ENCODE results near the gene OVOL2. TPM values are rescaled to one million over a fixed set of nuclear protein-coding genes. Genes with fewer than 3 reads are reported as not detected.

The OVOL2 gene
- polyA plus RNA-seq, 1 of the 3 experiments (the other 2 are of a cell fraction) = not detected

- peaks cover 8% of the 10 kb centered on the region for H3F3A ChIP-seq (replicated peaks; ENCODE audit: insufficient read depth)
These were observed 81.4 kb downstream of the OVOL2 start for GRCh38 chr20:17976305-17976704.

More at GRCh38 chr20:17976305-17976704, 81.4 kb downstream of the OVOL2 start:
- H3K4me1 ChIP-seq (ENCODE audit: control insufficient read depth in 1 of 2, insufficient read depth in 2 of 2, low read depth in 1 of 2, low read length in 1 of 2) = peaks cover 12 to 18% of the 10 kb centered on the region in 2 experiments; a peak in 3 of 4 replicates
- H2AFZ ChIP-seq (ENCODE audit: low read depth) = no peak overlapping the region
- no peak for DNase-seq
- ChIA-PET CTCF (interaction anchor here (0.7 kb wide), 1 partner anchor 19 kb away, joined by 4 read pairs; no protein-coding TSS in a partner anchor), POLR2A (no interaction called here)
- no peaks in the 10 kb centered on the region for H3K9me3 ChIP-seq
- H3K4me3 ChIP-seq (ENCODE audit: low read depth in 2 of 2, low read length in 1 of 2) = no peak overlapping the region
- H3K36me3 ChIP-seq (replicated peaks in 1 of 2; ENCODE audit: control insufficient read depth in 1 of 2, insufficient read depth in 2 of 2, low read length in 1 of 2) = peaks cover 5 to 21% of the 10 kb centered on the region in 2 experiments
- H3K27me3 ChIP-seq (ENCODE audit: insufficient read depth) = no peaks in the 10 kb centered on the region
- 92% methylated on average over 6 of the region's 6 CpGs for WGBS (ENCODE audit: low lambda C conversion rate)
- no peak overlapping the region for H3K9ac ChIP-seq
- no peak overlapping the region for H3K27ac ChIP-seq (ENCODE audit: low read depth in 2 of 2, low read length in 1 of 2)
- H3K79me2 ChIP-seq (ENCODE audit: insufficient read depth) = peaks cover 62% of the 10 kb centered on the region
- H3K9me2 ChIP-seq = no peaks in the 10 kb centered on the region
- no peak overlapping the region for H3K4me2 ChIP-seq
- H4K20me1 ChIP-seq (ENCODE audit: insufficient read depth) = no peaks in the 10 kb centered on the region
- TF ChIP-seq GABPA (IDR thresholded peaks at IDR 0.05; ENCODE audit: low read depth) = no peak
- TF ChIP-seq ELF1 (IDR thresholded peaks at IDR 0.05) = no peak
- no peak for TF ChIP-seq SIN3A (IDR thresholded peaks at IDR 0.05; ENCODE audit: borderline replicate concordance, low read depth, low read length)
- TF ChIP-seq TEAD4 (IDR thresholded peaks at IDR 0.05; ENCODE audit: borderline replicate concordance, insufficient read depth) = no peak
- TF ChIP-seq RCOR1 (IDR thresholded peaks at IDR 0.05; ENCODE audit: low read length) = no peak
- no peak for TF ChIP-seq RXRA (IDR thresholded peaks at IDR 0.05; ENCODE audit: borderline replicate concordance, low read depth)
- no peak for TF ChIP-seq FOXJ3 (CRISPR knock-in tag; IDR thresholded peaks at IDR 0.05)
- TF ChIP-seq GATA2 (CRISPR knock-in tag; IDR thresholded peaks at IDR 0.05) = no peak
- TF ChIP-seq PBX3 (IDR thresholded peaks at IDR 0.05) = no peak

Small RNAs within 50 kb of the gene (small RNA-seq; reads per million reads assigned to genes)
- 0 reads per million in 7 experiments for gene RNU7-137P

Other genes with a start within 250 kb of the OVOL2 start
- gene SNX5, start 89.1 kb downstream of the OVOL2 start, polyA plus RNA-seq (2012; rRNA removed) = 69.2 and 76.2 TPM in 2 replicates
- 7.9 and 10.2 TPM in 2 replicates for gene MGME1, start 88.9 kb downstream of the OVOL2 start, polyA plus RNA-seq (2012; rRNA removed)
- gene KAT14, start 79.9 kb upstream of the OVOL2 start, polyA plus RNA-seq (2012; rRNA removed) = 7.3 and 8.6 TPM in 2 replicates
- 12.6 and 13.5 TPM in 2 replicates for gene PET117, start 79.9 kb upstream of the OVOL2 start, polyA plus RNA-seq (2012; rRNA removed)
- gene ZNF133, start 230.6 kb upstream of the OVOL2 start, polyA plus RNA-seq (2012; rRNA removed) = 15.5 and 20.6 TPM in 2 replicates